ENCODE data around the gene TMEM69. TPM values are rescaled to one million over a fixed set of nuclear protein-coding genes. Genes with fewer than 3 reads are reported as not detected.
"Not testable (repeated sequence)": the region's sequence is repeated elsewhere in the genome, so short reads cannot be mapped to it uniquely, and the experiment has no call there.

The TMEM69 gene
- total RNA-seq, 6 experiments from 2014 or later: 7.5 to 17.5 (median 10.0) TPM

DNA sequence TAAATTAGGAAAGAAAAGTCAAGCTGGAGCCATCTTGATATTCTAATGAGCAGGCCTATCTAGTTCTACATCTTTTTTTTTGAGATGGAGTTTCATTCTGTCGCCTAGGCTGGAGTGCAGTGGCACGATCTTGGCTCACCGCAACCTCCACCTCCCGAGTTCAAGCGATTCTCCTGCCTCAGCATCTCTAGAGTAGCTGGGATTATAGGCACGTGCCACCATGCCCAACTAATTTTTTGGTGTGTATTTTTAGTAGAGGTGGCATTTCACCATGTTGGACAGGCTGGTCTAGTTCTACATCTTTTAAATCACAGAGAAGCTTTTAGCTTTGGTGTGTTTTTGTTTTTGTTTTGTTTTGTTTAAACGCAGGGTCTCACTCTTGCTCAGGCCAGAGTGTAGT, 6.8 kb downstream of the TMEM69 start:
- intact Hi-C loops (cut with DNase I): no loop called here
- TF ChIP-seq, protein P1, sequence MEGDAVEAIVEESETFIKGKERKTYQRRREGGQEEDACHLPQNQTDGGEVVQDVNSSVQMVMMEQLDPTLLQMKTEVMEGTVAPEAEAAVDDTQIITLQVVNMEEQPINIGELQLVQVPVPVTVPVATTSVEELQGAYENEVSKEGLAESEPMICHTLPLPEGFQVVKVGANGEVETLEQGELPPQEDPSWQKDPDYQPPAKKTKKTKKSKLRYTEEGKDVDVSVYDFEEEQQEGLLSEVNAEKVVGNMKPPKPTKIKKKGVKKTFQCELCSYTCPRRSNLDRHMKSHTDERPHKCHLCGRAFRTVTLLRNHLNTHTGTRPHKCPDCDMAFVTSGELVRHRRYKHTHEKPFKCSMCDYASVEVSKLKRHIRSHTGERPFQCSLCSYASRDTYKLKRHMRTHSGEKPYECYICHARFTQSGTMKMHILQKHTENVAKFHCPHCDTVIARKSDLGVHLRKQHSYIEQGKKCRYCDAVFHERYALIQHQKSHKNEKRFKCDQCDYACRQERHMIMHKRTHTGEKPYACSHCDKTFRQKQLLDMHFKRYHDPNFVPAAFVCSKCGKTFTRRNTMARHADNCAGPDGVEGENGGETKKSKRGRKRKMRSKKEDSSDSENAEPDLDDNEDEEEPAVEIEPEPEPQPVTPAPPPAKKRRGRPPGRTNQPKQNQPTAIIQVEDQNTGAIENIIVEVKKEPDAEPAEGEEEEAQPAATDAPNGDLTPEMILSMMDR (IDR thresholded peaks at IDR 0.05): no peak
- no peak for TF ChIP-seq POLR2A (IDR thresholded peaks at IDR 0.05)
- Histone ChIP-seq H3K36me3 (peaks cover 0 to 42% (median 6%) of the 10 kb centered on the region in 4 donors), H3K4me1 (no peaks in the 10 kb centered on the region), H3K27ac (no peak overlapping the region), H3K27me3 (no peaks in the 10 kb centered on the region), H3K9me3 (no peaks in the 10 kb centered on the region), H3K4me3 (no peak overlapping the region)
- ATAC-seq (no peak), DNase-seq (no peak)
- 95% methylated on average over 7 of the region's 7 CpGs for WGBS (ENCODE audit: insufficient coverage, low coverage, low lambda C conversion rate, missing lambda C conversion rate)

DNA sequence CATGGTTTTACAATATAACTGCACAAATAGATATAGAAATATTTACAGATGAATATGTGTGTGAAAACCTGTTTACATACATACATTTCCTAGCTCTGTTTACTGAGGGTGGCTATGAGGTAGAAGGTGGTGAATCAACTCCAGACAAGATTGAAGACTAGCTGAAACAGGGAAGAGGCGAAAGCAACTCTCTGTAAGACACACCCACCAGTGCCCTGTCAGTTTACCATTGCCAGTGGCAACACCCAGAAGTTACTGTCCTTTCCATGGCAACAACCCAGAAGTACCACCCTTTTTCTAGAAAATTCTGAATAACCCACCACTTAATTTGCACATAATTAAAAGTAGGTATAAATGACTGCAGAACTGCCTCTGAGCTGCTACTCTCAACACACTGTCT, 16.7 kb downstream of the TMEM69 start:
- Histone ChIP-seq H3K9me3 (no peaks in the 10 kb centered on the region), H3K4me3 (no peak overlapping the region), H3K36me3 (no peaks in the 10 kb centered on the region), H3K27me3 (no peaks in the 10 kb centered on the region), H3K4me1 (no peaks in the 10 kb centered on the region), H3K27ac (no peak overlapping the region)
- intact Hi-C loops (cut with DNase I): no loop called here
- 82% methylated on average over 1 of the region's 1 CpG for WGBS (ENCODE audit: insufficient coverage, low coverage, low lambda C conversion rate, missing lambda C conversion rate)
- DNase-seq: no peak
- ATAC-seq: no peak
- TF ChIP-seq, protein P1 (IDR thresholded peaks at IDR 0.05): no peak
- TF ChIP-seq POLR2A (IDR thresholded peaks at IDR 0.05): no peak

DNA sequence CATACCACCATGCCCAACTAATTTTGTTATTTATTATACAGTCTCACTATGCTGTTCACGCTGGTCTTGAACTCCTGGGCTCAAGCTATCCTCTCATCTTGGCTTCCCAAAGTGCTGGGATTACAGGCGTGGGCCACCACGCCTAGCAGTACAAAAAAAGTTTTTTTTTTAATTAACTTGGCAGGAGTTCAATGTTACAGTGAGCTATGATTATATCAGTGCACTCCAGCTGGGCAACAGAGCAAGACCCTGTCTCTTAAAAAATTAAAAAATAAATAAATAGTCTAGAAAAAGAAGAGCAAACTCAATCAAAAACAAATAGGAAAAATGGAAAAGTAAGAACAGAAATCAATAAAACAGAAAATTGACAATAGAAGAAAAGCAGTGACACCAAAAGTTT, 25.7 kb downstream of the TMEM69 start:
- H3K4me3 ChIP-seq: no peak overlapping the region
- H3K9me3 ChIP-seq: no peaks in the 10 kb centered on the region
- no peaks in the 10 kb centered on the region for H3K27me3 ChIP-seq
- no peaks in the 10 kb centered on the region for H3K4me1 ChIP-seq
- H3K27ac ChIP-seq: no peak overlapping the region
- ATAC-seq (no peak), DNase-seq (no peak)
- WGBS (ENCODE audit: insufficient coverage, low coverage, low lambda C conversion rate, missing lambda C conversion rate): 92% methylated on average over 3 of the region's 3 CpGs
- peaks cover 0 to 31% (median 3%) of the 10 kb centered on the region in 4 donors for H3K36me3 ChIP-seq
- intact Hi-C loops (cut with DNase I): no loop called here
- TF ChIP-seq POLR2A (IDR thresholded peaks at IDR 0.05): no peak
- TF ChIP-seq, protein P1 (IDR thresholded peaks at IDR 0.05): no peak

DNA sequence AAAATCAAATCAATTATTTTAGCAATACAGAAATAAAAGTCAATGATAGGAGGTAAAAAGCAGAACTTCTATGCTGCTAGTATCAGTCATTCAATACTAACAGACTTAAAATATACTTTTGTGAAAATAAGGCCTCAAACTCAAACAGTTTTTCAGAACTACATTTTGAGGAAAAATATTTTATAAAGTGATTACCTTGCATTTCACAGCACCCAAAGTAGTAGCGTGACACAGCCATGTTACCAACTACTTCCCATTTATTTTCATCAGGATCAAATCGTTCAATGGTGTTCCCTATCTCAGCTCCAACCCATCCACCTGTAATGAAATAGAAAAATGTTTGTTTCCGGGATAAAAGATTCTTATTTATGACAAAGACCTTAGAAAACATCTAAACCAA, 28.7 kb downstream of the TMEM69 start:
- Histone ChIP-seq H3K9me3 (no peaks in the 10 kb centered on the region), H3K4me1 (no peaks in the 10 kb centered on the region), H3K36me3 (peaks cover 0 to 25% (median under 1%) of the 10 kb centered on the region in 4 donors), H3K4me3 (no peak overlapping the region), H3K27me3 (no peaks in the 10 kb centered on the region), H3K27ac (no peak overlapping the region)
- DNase-seq (no peak), ATAC-seq (no peak)
- 95% methylated on average over 3 of the region's 3 CpGs for WGBS (ENCODE audit: insufficient coverage, low coverage, low lambda C conversion rate, missing lambda C conversion rate)
- intact Hi-C loops (cut with DNase I): no loop called here
- TF ChIP-seq POLR2A (IDR thresholded peaks at IDR 0.05): no peak
- TF ChIP-seq, protein P1 (IDR thresholded peaks at IDR 0.05): no peak

DNA sequence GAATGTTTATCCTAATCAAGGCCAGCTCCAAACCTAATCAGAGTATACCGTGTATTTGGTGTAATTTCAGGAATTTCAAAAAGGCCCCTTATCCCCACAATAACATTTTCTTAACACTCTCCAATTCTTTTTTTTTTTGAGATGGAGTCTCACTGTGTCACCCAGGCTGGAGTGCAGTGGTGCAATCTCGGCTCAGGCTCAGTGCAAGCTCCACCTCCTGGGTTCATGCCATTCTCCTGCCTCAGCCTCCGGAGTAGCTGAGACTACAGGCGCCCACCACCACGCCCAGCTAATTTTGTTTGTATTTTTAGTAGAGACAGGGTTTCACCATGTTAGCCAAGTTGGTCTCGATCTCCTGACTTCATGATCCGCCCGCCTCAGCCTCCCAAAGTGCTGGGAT, 29.4 kb downstream of the TMEM69 start:
- H3K4me1 ChIP-seq; ATAC-seq; H3K27me3 ChIP-seq; H3K27ac ChIP-seq; DNase-seq; H3K9me3 ChIP-seq; intact Hi-C loops (cut with DNase I); H3K4me3 ChIP-seq: not testable (repeated sequence)
- peaks cover 0 to 22% (median 0%) of the 10 kb centered on the region in 4 donors for H3K36me3 ChIP-seq
- WGBS (ENCODE audit: insufficient coverage, low coverage, low lambda C conversion rate, missing lambda C conversion rate): 79% methylated on average over 8 of the region's 8 CpGs

Measured in right lobe of liver (tissue), 6 donors.